ENCODE measurements around the gene TMCO4.
A peak's percentile ranks its signal among the peaks of the same experiment; 100 is the strongest.

DNA sequence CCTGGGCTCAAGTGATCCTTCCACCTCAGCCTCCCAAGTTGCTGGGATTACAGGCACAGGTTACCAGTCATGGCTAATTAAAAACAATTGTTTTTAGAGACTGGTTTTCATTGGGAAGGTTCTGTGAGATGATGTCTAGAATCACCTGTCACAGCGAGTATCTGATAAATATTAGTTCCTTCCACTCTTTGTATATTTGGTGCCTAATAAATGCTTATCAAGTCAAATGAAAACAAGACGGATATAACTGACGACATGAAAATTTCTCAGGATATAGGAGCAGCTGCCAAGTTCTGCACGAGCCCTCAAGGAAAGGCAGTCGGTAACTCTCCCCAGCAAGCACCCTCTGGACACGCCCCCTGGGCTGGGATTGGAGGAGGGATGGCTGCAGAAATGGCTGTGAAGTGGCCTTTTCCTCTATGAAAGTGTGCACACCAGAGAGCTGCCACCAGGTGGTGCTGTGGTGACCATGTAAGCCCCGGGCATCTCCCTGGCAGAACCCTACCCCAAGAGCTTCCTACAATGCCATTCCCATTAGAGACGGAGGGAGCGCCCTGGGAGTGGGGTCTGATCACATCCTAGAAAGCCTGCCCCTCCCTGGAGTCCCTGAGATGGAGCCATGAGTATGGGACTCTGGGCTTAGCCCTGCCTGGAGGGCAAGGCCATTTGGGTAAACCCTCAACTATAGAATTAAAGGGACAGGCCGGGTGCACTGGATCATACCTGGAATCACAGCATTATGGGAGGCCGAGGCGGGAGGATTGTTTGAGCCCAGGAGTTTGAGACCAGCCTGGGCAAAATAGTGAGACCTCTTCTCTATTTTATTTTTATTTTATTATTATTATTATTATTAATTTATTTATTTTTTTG is 84.1 kb downstream of the TMCO4 start:
- TF ChIP-seq, protein P1, sequence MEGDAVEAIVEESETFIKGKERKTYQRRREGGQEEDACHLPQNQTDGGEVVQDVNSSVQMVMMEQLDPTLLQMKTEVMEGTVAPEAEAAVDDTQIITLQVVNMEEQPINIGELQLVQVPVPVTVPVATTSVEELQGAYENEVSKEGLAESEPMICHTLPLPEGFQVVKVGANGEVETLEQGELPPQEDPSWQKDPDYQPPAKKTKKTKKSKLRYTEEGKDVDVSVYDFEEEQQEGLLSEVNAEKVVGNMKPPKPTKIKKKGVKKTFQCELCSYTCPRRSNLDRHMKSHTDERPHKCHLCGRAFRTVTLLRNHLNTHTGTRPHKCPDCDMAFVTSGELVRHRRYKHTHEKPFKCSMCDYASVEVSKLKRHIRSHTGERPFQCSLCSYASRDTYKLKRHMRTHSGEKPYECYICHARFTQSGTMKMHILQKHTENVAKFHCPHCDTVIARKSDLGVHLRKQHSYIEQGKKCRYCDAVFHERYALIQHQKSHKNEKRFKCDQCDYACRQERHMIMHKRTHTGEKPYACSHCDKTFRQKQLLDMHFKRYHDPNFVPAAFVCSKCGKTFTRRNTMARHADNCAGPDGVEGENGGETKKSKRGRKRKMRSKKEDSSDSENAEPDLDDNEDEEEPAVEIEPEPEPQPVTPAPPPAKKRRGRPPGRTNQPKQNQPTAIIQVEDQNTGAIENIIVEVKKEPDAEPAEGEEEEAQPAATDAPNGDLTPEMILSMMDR (conservative IDR thresholded peaks at IDR 0.05; ENCODE audit: low read depth, low read length) = peak; percentile 97
- TF ChIP-seq EZH2 (IDR thresholded peaks at IDR 0.05; ENCODE audit: borderline replicate concordance, low read depth, low read length, poor library complexity, severe bottlenecking) = no peak

All from A673 (cell line).